ENCODE data around the gene LRRC3.
A peak's percentile ranks its signal among the peaks of the same experiment; 100 is the strongest.

LRRC3 gene

DNA sequence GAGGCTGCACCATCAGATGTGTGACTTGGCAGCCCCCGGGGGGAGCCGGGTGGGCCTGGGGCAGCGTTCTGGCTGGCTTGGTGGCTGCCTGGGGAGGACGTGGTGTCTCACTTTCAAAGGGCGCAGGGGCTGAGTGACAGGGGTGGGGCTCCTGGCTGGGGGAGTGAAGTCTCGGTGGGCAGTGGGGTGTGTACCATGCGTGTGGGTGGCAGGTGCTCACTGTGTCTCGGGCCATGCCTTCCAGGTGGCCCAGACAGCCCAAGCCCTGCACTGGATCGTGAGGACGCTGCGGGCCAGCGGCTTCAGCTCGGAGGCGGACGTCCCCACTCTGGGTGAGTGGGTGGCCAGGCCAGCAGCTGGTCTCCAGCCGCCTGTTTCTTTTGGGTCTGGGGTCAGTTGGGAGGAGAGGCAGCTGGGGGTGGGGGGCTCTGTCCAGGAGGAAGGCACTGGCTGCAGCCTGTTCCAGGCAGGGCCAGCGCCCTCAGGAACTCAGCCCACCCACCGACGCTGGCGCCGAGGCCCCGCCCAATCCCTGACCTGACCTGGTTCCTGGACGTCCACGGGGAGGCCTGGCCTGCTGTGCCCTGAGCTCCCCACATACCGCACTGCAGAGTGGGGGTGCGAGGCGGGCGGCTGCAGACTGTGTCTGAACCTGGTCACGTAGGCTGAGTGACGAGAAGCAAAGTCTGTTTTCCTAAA lies 30.6 kb upstream of the LRRC3 start:
- DNase-seq, result peak; percentile 28

DNA sequence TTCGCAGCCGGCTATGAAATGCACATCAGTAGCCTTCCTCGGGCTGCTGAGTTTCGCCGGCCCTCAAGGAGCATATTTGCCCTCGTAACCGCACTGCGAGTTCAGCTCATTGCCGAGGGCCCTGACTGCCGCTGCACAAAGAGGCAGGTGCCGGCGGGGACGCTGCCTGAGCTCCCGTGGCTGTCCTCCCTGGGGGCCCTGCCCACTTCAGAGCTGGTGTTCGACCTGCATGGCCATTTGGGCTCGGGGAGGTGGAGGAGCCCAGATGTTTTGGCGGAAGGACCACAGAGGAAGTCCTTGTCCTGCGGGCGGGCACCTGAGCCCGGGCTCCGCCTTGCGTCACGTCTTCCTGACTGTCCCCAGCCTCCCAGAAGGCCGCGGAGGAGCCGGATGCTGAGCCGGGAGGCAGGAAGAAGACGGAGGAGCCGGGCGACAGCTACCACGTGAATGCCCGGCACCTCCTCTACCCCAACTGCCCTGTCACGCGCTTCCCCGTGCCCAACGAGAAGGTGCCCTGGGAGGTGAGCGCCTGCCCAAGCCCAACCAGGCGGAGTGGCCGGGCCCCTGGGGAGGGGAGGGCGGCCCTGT lies 29.9 kb upstream of the LRRC3 start:
- peak; percentile 30 for DNase-seq

DNA sequence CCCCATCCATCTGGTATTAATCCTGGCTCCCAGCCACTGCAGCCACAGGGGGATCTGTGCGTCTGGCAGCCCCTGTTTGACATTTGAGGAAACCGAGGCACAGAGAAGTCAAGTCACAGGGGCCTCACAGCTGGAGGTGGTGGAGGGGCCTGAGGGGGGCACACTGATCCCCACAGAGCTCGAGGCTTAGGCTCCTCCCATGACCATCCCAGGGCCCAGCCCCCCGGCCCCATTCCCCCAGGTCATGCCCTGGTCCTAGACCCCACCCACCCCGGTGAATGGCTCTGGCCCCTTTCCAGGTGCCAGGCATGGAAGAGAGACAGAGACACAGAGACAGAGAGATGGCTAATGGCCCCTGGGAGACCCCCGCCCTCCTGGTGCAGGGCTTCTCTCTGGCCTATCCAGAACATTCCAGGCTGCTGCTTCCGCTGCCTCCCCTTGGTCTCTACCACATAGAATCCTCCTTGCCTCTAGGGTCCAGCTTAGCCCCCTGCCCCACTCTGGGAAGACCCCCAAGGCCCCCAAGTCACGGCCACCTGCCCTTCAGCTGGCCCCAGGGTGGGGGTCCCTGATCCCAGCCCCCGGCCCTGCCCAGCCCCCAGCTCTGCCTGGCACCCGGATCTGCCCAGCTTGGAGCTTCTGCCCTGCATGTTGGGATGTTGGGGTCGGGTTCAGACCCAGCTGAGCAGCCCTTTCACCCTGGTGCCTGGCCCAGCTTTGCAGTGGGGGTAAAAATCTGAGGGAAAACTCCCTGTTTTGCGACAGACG lies 29.2 kb upstream of the LRRC3 start:
- DNase-seq, result peak; percentile 22

DNA sequence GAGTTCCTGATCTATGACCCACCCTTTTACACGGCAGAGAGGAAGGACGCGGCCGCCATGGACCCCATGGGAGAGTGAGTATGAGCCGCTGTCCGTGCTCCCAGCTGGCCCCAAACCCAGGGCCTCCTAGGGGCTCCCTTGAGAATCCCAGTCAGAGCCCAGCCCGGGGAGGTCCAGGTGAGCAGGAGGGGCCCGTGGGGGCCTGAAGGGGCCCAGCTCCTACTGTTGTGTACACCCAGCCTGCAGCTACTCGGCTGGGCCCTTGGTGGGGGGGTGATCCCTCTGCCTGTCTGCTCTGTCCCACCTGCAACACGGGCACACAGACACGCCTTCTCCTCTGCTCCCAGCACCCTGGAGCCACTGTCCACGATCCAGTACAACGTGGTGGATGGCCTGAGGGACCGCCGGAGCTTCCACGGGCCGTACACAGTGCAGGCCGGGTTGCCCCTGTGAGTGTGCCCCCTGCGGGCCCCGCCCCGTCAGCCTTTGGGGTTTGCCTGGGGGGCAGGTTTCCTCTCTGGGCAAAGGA lies 28.6 kb upstream of the LRRC3 start:
- DNase-seq, result peak; percentile 18

DNA sequence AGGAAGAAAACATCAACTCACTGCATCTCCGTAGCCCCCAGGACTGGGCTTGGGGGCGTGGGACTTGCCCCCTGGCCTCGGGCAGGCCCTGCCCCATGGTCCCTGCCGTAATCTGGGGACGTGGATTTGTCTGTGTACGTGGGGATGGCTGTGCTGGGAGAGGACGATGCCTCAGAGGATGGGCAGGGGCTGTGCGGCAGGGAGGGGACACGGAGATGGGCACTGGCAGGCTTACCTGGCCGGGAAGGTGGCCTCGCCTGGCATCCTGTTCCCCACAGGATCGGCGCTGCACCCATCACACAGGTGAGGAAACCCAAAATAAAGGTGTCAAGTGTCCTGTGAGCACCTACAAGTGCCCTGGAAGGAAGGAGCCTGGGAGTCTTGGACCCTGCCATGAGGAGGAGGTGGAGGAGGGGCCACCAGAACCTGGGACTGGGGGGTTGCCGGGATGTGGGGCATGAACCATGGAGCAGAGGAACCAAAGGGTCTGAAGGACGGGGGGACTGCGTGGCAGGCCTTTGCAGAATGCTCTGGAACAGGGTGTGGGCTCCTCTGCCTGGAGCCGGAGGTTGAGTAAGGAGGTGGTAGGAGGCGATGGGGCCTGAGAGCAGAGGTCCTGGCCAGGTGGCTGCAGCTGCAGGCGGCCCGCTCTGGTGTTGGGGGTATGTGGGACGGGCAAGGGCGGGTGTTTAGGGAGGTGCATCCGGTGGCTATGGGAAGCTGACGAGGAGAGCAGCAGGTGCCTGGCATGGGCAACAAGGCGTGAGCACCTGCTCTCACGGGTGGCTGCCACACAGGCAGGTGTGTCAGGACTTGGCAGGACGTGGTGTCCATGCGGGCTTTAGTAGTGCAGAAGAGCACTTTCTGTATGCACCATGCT lies 27.8 kb upstream of the LRRC3 start:
- peak; percentile 27 for DNase-seq

DNA sequence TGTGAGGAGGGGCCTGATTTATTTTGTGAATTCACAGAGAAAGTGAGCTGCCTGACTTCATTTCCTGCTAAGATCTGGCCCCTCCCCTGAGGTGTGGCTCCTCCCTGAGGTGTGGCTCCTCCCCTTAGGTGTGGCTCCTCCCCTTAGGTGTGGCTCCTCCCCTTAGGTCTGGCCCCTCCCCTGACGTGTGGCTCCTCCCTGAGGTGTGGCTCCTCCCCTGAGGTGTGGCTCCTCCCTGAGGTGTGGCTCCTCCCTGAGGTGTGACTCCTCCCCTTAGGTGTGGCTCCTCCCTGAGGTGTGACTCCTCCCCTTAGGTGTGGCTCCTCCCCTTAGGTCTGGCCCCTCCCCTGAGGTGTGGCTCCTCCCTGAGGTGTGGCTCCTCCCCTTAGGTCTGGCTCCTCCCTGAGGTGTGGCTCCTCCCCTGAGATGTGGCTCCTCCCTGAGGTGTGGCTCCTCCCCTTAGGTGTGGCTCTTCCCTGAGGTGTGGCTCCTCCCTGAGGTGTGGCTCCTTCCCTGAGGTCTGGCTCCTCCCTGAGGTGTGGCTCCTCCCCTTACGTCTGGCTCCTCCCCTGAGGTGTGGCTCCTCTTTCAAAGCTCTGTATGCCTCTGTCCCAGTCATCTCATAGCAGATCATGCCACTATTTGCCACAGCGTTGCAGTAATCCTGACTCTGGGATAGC lies 26.9 kb upstream of the LRRC3 start:
- peak; percentile 60 for DNase-seq

DNA sequence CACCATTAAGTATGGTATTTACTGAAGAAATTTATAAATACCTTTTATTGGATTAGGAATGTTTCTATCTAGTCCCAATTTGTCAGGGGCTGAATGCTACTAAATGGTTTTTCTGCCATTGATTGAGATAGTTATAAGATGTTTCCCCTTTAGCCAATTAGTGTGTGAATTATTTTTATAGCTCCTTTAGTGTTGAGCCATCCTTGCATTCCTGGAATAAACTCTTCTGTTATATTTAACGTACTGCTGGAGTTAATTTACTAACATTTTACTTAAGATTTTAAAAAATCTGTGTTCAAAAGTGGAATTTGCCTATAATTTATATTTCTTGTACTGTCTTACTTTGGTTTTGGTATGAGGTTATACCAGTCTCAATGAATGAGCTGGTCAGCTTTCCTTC lies 25.4 kb upstream of the LRRC3 start:
- no peak for DNase-seq

DNA sequence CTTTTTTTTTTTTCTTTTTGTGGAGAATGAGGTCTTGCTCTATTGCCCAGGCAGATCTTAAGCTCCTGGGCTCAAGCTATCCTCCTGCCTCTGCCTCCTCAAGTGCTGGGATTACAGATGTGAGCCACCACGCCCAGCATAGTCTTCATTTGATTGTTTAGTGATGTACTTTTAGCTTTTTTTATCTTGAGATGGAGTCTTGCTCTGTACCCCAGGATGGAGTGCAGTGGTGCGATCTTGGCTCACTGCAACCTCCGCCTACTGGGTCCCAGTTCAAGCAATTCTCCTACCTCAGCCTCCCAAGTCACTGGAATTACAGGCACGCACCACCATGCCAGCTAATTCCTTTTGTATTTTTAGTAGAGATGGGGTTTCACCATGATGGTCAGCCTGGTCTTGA lies 24.0 kb upstream of the LRRC3 start:
- peak; percentile 9 for DNase-seq

DNA sequence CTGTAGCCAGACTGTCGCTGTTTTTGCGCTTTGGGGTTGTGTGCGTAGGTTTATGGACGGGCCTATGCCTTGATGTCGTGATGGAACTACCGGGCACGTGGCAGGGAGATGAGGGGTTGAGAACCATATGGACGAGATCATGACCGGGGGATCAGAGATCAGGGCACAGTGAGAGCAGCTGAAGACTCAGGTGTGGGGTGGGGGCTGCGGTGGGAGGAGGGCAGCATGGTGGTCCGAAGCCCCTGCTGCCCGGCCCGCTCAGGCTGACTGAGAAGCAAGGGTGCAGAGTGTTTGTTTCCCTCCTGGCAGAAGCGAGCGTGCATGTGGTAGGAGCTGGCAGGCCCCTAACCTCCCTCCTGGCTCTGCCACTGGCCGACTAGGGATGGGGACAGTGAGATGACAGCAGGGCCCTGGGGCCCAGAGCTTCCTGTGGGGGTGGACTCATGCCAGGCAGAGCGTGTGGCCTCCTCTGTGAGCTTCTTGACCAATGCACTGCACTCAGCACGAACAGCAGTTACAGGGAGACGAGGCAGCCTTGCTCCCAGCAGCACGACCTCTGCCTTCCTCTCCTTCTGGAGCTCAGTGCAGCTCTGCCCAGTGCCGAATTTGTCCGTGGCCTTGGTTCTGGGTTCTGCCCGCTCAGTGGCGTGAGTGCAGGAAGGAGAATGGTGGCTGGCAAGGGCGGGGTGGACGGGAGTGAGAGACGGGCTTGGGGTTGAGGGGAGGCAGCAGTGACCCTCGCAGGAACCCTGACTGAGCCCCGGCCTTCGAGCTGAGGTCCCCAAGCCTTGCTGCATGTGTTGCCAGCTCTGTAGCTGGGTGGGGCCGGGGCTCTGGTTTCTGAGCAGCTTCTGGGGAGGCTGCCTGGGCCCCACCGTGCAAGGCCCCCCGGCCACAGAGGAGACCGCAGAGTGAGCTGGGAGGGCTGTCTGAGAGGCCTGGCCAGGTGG lies 22.2 kb upstream of the LRRC3 start:
- peak; percentile 17 for DNase-seq

DNA sequence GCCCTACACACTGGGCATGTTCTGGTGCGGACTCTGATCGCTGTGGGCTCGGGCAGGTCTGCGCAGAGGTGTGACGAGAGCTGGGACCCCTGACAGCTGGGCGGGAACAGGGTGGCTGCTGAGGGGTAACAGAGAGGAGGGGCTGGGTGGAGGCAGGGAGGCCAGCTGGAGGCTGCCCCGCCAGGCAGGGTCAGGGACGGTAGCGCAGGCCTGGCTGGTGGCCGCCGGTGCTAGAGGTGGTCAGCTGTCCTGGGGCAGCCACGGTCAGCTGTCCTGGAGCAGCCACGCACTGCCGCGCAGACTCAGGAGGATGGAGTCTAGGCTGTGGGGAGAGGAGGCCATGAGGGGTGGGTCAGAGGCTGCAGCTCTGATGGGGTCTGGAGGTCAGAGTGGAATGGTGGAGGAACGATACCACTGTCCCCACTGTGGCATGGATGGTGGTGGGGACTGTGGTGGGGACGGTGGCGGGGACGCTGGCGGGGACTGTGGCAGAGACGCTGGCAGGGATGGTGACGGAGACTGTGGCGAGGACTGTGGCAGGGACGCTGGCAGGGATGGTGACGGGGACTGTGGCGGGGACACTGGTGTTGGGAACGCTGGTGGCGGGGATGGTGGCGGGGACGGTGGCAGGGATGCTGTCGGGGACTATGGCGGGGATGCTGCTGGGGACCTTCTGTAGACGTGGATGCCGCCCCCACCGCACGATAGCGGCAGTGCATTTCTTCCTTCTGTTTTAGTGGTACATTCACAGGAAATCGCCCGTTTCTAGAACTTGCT lies 21.3 kb upstream of the LRRC3 start:
- DNase-seq, result peak; percentile 13

DNA sequence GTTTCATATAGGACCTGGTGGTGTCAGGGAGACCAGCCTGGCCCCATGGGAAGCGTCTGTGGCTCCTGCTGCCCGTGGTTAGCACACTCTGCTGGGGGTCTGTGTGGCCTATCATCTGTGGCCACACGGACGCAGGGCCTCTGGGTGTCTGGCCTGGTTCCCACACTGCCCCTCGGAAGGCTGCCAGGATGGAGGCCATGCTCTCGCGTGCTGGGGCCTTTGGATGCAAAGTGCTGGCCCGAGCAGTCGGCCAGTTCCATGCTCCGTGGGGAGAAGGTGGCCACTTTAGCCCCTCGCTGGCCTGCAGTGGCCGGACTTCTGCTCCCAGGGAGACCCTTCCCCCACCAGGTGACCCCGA lies 20.8 kb upstream of the LRRC3 start:
- peak; percentile 25 for DNase-seq

DNA sequence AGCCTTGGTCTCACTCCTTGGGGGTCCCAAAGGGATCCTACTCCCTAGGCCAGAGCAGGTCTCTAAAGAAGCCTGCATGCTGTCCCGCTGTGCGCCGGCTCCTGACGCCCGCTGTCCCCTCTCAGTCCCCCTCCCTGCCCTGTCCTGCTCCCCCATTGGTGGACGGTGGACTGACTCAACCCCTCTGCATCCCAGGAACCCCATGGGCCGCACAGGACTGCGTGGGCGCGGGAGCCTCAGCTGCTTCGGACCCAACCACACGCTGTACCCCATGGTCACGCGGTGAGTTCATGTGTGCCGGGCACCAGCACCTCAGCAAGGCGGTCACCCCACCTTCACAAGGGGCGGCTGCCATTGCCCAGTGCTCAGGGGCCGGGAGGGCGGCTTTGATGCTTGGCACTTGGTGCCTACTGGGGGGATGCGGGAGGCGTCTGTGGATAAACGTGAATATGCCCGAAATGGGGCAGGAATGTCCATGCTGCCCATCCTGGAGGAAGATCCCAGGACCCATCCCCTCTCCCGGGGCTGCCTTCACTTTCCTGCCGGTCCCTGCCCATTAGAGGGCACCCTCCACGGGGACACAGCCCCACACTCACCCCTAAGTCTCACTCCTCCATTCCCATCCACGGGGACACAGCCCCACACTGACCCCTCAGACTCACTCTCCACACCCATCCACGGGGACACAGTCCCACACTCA lies 20.2 kb upstream of the LRRC3 start:
- peak; percentile 20 for DNase-seq

DNA sequence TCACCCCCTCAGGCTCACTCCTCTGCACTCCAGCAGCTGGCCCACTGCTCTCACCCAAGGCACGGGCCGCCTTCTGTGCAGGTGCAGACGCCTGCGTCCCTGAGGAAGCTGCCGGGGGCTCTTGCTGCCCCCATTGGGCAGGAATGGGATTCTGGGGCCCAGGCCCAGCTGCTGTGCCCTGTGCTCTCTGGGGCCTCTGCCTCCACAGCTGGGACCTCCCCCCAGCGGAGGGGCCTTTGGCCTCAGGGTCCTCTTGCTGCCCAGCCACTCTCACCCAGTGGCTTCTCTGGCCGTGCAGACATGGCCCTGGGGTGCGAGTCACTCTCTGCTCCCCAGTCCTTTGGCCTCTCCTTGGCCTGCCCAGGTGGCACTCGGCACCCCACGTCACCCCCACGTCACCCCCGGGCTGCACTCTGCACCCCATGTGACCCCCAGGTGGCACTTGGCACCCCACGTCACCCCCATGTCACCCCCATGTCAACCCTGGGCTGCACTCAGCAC lies 19.1 kb upstream of the LRRC3 start:
- DNase-seq, result no peak

DNA sequence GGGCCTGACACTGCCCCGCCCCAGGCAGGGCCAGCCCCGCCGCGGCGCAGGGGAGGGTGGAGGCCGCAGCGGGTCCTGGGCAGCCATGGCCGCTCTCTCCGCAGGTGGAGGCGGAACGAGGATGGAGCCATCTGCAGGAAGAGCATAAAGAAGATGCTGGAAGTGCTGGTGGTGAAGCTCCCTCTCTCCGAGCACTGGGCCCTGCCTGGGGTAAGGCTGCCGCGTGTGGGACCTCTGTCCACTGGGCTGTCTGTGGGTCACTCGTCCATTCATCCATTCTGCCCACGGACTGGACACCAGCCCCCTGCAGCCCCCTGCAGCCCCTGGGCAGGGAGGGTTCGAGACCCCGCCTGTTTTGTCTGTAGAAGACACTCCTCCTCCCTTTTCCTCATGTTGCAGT lies 18.4 kb upstream of the LRRC3 start:
- no peak for DNase-seq

DNA sequence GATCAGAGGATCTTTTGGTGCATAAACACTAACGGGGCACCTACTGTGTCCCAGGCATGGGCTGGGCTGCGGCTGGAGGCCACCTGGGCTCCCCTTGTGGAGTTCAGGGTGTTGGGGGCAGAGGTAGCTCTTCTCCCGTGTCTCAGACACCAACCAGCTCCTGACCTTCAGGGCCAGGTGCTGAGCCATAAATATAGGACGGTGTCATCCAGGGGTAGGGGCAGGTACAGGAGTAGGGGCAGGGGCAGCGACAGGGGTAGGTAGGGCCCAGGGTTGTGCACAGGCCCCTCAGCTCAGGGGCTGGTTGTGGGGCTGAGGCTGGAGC lies 18.0 kb upstream of the LRRC3 start:
- DNase-seq, result no peak

DNA sequence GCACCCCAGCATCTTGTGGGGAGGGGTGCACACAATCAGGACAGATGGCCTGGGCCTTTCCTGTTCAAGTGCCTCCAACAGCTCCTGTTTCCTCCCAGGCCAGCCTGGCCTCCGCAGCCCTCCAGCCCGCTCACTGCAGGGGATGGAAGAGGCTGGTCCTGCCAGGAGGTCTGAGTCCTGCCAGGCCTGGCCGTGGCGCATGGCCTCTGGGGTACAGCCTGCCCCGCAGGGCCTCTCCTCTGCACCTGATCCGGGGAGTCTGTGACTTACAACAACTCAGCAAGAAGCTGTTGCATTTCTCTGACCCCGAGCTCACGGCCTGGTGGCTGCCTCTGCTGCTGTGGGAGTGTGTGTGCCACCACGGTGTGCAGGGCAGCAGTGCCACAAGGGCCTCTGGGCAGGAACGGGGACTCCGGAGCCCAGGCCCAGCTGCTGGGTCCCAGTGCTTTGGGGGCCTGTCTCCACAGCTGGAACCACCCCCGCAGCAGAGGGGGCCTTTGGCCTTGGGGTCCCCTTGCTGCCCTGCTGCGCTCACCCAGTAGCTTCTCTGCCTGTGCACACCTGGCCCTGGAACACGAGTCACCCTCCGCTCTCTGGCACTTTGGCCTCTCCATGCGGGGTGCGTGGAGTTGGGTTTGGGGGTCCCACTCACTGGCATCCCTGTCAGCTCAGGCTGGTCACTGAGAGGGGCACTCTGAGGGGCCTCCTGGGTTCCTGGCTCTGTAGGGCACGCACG lies 17.4 kb upstream of the LRRC3 start:
- DNase-seq, result no peak

DNA sequence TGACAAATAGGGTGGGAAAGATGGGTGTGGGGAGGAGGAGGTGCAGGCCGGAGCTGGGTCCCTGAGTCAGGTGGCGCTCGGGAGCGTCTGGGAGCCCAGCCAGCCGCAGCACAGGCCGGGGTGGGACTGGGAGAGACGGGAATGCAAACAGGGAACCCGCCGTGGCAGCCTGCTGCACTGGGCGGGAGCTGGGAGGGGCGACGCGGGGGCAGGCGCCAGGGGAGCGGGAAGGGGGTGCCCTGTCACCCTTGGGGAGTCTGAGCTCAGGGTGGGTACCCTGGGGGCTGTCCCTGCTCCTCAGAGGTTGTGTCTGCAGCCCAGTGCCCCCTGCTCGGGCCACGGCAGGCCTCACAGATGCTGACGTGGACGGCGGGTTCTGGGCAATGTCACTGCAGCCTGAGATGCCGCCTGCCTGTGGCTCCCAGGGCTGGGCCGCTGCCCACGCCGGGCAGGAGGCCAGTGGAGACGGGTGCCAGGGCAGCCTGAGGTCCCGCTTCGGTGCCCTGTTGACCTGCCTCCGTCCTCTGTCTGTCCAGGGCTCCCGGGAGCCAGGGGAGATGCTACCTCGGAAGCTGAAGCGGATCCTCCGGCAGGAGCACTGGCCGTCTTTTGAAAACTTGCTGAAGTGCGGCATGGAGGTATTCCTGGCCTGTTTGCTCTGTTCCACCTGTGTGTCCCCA lies 16.6 kb upstream of the LRRC3 start:
- DNase-seq, result no peak

DNA sequence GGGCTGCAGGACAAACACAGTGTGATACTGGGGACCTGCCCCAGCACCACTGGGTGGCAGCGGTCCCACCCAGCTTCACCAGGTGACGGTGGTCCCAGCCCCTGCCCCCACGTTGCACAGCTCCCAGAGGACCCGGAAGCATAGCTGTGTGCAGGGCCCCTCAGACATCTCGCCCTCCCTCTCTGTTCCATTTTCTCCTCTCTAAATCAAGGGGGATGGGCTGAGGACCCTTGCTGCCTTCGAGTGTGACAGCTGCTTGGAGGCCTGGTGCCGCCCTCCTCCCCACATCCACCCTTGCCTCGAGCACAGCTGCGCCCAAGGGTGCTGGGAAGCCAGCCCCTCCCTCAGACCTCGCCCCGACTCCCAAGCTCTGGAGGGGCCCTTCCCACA lies 16.1 kb upstream of the LRRC3 start:
- DNase-seq, result no peak
